Left renal cortex interstitium (tissue), 4 donors: ENCODE measurements around the gene DOK4. TPM values are rescaled to one million over a fixed set of nuclear protein-coding genes. Genes with fewer than 3 reads are reported as not detected.

ENCODE experiments used
- DNase-seq, 4 donors: peaks; one replicate each; pipeline ENCODE4 v3.0.0-alpha.2; 2013; ENCODE audit warnings: low read depth in 4 of 4, low spot score in 2 of 4, missing footprints in 1 of 4
- polyA plus RNA-seq, 4 donors: library from polyadenylated mRNA; unstranded; fragments of 120-200 nt; gene quantifications; one replicate each; pipeline ENCODE4 v1.2.1, GENCODE V29; 2013; ENCODE audit not compliant: insufficient read length in 4 of 4

The DOK4 gene
- polyA plus RNA-seq, 4 donors: 31.7 to 40.0 (median 35.5) TPM

GRCh38 chr16:57519796-57520360 lies 33.6 kb upstream of the DOK4 start:
- DNase-seq: no peak

DNA sequence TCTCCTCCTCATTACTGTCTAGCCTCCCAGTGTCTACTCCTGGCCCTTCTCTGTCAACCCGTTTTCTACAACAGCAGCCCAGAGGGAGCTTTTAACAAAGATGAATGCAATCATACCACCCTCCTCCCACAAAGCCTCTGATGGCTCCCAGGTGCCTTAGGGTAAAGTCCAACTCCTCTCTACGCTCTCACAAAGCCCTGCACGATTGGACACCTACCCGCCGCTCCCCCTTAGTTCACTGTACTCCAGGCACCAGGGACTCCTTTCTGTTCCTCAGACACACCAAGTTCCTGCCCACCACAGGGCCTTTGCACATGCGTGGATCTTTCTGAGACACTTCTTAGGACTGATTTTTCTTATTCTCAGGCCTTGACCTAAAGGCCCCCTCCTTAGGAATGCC lies 32.6 kb upstream of the DOK4 start:
- no peak for DNase-seq

DNA sequence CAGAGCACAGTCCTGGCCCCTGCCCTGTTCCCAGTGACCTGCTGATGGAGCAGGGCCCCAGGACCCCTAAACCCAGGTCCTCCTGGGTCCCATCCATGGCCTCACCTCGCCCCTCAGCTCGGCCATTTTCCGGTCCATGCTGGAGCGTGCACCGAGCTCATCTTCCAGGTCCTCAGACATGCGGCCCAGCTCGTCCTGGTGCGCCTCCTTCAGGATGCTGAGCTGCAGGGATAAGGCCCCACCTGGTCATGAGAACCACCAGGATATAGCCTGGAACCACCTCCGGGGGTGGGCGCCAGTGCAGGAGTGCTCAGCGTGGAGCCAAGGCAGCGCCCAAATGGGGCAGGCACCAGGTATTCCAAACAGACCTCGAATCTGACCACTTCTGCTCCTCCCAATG lies 32.2 kb upstream of the DOK4 start:
- no peak for DNase-seq

- no peak for DNase-seq
These were observed 31.4 kb upstream of the DOK4 start for GRCh38 chr16:57517397-57518367.

DNA sequence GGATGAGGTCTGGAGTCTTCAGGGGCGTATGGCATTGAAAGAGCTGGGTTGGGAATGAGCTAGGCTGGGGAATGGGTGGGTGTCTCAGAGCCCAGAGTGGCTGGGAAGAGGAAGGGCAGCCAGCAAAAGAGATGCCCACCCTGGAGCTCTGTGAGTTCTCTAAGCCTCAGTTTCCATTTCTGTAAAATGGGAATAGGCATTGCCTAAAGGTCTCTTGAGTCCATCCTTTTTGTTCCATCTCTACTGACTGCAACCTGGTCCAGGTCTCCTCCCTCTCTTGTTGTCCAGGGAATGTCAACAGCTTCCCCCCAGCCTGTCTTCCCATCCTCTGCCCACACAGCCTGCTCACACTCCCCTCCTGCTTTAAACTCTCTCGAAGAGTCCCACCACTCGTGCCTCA lies 30.5 kb upstream of the DOK4 start:
- DNase-seq: no peak

DNA sequence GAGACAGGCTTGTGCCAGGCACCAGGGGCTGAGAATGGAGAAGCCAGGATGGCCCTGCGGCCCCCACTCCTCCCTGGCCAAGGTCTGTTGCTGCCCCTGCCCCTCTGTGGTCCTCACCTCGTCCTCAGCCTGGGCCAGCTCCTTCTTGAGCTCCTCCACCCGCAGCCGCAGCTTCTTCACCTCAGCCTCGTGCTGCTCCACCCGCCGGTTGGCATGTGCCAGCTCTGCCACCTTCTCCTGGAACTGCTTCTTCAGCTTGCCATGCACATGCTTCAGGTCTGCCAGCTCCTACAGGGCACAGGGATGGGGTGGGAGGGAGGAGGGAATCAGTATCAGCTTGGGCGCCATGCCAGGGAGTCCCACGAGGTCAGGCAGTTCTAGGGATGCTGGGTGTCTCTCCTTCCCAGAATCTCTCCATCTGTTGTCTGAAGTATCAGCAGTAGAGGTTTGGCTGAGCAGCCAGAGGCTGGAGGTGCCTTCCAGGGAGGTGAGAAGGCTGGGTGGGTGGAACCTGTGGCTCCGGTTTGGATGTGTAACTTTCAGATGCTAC lies 30.0 kb upstream of the DOK4 start:
- DNase-seq: no peak

- no peak for DNase-seq
These were observed 28.7 kb upstream of the DOK4 start for GRCh38 chr16:57514791-57515600.

- no peak for DNase-seq
These were observed 28.1 kb upstream of the DOK4 start for GRCh38 chr16:57514371-57514770.

DNA sequence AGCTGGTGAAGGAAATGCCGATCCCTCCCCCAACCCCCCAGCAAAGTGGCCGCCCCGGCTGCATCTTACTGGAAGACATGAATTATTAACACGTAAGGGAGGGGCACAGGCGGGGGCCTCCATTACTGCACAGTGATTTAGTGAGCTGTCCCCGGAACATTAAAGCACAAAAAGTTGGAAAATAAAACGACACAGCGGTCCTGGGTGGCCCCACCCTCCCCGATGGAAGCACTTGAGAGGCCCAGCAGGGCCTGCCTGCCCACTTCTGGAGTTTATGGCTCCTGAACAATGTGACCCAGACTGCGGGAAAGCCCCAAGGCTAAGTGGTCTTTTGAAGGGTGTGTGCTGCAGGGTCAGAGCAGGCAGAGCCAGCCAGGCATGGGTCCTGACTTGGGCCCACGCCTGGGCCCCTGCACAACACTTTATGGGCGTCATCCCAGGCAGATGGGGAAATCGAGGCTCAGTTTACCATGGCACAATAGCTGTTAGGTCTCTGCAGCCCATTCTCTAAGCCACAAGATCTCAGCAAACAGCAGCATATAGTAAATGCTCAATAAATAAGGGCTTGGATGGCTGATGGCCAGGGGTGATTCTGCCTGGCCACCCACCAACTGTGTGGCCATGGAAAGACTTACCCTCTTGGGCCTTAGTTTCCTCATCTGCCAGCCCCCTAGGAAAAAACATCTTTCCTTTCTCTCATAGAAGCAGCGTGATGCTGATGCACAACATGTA lies 27.2 kb upstream of the DOK4 start:
- peak in 3 of 4 donors; percentile 58 to 79 (median 70) for DNase-seq

GRCh38 chr16:57512296-57513001 lies 26.2 kb upstream of the DOK4 start:
- DNase-seq: no peak

DNA sequence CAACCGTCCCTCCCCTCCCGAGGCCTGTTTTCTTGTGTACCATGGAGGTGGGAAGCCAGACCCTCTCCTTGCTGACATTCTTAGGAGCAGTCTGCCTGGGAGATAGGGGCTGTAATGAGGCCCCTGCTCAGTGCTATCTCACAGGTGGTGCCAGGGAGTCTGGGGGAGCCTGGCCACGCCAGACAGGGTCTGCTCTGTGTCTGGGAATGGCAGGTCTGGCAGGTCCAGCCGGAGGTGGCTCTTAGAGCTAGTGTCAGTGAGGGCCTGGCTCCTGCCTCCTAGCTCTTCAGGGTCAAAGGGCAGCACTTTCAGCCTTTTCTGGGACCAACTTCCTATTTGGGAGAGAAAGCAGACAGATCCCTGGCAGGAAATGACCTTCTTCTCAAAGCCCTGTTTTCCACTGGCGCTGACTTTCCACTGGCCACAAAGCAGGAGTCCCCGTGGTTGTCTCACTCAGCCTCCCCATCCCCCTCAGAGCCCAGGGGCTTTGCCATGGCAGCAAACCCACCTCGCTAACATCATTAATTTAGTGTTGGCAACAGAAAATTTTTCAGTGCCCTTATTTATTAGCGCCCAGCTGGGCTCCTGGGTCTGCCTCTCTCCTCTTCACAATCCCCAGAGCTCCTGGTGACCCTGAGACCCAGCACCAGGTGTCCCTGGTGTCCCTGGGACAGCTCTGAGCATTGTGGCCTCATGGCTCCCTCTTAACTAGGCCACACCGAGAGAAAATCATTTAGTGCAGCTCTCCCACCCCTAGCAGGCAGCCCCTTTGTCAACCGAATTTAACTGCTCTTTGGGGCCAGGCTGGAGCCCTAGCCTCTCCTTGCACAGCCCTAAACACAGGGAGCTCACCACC lies 24.0 kb upstream of the DOK4 start:
- DNase-seq: no peak

- no peak for DNase-seq
These were observed 23.1 kb upstream of the DOK4 start for GRCh38 chr16:57509231-57509923.

DNA sequence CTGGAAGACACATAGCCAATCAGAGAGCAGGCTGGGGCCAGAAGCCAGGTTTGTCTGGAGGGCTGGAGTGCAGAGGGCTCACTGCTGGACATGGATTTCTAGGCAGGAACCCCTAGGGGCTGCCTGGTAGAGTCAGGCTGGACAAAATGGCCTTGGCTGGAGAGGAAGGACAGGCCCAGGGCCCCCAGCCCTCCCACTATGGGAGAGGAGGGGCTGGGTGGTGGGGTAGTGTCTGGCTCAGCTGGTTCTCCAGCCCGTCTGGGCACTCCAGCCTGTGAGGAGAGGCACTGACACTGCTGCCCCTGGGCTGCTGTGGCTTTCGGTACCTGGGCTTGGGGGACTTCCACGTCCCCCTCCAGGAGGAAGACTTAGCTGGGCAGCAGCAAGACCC lies 21.7 kb upstream of the DOK4 start:
- DNase-seq: no peak

GRCh38 chr16:57507136-57508034 lies 21.1 kb upstream of the DOK4 start:
- no peak for DNase-seq

GRCh38 chr16:57505169-57505568 lies 18.9 kb upstream of the DOK4 start:
- no peak for DNase-seq

DNA sequence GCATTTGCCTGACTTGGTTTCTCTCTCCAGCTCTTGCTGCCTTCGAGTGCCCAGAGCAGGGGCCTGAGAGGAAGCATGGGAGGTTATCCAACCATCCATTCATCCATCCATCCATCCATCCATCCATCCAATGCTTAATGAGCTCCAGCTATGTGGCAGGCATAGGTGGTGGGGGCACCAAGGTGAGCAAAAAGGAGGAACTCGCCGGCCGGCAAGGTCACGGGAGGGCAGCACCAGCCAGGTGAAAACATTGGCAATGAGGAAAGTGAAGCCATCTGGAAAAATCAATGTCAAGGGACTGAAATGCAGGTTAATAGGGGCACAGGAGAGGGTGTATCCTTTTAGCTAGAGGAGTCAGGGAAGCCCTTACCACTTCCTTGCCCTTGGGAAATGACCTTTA lies 18.2 kb upstream of the DOK4 start:
- DNase-seq: no peak

DNA sequence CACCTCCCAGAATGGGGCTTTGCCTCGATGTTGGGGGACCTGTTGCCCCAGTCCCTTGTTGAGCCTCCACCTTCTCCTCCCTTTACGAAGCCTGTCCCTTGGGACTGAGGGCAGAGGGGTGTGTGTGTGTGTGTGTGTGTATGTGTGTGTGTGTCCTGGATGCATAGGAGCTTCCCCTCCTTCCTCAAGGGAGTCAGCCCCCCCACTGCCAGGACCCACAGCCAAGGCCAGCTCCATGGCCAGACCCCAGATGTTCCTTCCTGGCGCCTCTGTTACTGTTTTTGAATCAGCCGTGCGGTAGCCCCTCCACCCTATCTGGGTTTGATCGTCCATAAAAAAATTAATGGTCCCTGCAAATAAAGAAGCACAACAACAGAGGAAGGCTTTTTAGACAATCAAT lies 17.7 kb upstream of the DOK4 start:
- DNase-seq: no peak
